Inflammatory macrophage treated with lipopolysaccharide for 4 hours (primary cell): ENCODE data around the gene RDM1.
"Not testable (repeated sequence)": the region's sequence is repeated elsewhere in the genome, so short reads cannot be mapped to it uniquely, and the experiment has no call there.

Source experiments
- DNase-seq: peaks from one replicate; pipeline ENCODE4 v3.0.0-alpha.2; 2020

Gene RDM1

DNA sequence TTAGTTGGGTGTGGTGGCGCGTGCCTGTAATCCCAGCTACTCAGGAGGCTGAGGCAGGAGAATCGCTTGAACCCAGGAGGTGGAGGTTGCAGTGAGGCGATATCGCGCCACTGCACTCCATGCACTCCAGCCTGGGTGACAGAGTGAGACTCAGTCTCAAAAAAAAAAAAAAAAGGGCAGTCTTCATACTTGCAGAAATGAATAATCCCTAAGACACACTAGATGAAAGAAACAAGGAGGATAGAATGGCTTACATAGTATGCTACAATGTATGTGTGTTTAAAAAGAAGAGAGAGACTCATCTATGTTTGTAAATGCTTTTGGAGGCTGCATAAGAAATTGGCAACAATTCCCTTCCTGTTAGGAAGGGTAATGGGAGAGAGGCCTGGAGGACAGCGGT, 32.8 kb downstream of the RDM1 start:
- not testable (repeated sequence) for DNase-seq

DNA sequence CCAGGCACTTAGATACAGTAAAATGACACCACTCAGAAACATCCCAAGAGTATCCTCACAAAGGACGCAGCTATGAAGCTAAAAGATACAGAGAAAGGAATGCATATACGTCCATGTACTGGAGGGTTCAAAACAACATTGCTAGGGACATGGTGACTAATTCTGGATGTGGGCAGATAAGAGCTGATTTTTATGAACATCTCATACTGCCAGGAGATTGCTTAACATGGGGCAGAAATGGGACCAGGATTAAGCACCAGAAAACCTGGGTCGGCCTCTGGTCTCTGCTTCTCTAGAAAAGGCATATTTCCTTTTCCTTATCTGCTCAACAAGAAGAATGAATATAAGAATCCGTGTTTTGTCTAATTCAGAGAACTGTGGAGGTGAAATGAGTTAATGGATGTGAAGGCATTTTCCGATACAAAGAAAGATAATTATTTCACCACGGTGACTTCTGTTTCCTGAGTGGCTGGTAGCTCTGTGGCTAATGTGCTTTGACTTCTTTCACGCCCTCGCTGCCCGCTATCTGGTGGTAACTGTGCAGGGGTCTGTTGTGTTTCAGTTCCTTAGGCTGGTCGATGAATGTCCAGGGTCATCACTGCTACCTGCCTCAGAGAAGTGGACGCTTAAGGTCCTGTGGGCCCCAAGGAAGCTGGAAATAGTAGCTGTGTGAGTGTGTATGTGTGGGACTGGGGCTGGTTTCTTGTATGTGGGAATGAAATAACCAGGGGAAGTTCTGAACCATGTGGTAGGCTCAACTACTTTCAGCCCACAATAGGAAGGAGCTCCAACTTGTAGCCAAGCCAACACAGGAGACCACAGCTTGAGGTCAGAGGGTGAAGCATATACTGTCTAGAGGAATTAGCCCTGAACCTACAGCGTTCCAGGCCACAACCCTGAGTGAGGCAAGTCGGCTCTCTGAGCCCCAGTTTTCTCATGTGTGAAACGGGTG, 34.7 kb downstream of the RDM1 start:
- peak; percentile 83 for DNase-seq

DNA sequence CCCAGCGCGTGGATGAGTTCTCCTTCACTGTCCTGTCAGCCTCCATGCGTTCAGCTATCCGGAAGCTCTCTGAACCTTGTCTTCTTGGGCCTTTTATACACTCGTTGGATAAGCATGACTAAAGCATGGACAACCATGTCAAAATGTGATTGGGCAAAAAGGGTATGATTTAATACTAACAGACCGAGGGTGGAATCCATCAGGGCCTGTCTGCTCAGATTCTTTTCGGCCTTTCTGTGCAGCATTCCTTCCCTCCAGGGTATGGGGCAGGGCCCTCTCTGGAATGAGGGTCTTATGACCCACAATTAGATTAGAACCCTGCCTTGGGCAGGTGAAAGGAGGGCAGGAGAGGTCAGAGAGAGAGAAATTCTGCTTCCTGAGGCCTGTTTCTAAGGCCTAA, 36.4 kb downstream of the RDM1 start:
- no peak for DNase-seq

DNA sequence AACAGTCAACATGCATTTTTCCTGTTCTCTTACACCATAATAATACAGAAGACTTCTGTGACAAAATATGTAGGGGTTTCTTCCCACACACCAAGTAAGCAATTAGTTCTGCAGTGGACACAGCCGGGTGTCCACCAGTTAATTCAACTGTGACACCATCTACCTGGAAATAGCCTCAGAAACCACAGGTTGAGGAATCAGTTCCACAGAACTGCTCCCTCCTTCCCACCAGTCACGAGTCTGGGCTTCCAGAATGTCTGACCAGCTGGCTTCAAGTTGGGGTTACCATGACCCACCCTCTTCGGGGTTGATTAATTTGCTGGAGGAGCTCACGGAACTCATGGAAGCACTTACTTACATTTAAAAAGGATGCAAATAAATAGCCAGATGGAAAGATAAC, 36.8 kb downstream of the RDM1 start:
- no peak for DNase-seq

DNA sequence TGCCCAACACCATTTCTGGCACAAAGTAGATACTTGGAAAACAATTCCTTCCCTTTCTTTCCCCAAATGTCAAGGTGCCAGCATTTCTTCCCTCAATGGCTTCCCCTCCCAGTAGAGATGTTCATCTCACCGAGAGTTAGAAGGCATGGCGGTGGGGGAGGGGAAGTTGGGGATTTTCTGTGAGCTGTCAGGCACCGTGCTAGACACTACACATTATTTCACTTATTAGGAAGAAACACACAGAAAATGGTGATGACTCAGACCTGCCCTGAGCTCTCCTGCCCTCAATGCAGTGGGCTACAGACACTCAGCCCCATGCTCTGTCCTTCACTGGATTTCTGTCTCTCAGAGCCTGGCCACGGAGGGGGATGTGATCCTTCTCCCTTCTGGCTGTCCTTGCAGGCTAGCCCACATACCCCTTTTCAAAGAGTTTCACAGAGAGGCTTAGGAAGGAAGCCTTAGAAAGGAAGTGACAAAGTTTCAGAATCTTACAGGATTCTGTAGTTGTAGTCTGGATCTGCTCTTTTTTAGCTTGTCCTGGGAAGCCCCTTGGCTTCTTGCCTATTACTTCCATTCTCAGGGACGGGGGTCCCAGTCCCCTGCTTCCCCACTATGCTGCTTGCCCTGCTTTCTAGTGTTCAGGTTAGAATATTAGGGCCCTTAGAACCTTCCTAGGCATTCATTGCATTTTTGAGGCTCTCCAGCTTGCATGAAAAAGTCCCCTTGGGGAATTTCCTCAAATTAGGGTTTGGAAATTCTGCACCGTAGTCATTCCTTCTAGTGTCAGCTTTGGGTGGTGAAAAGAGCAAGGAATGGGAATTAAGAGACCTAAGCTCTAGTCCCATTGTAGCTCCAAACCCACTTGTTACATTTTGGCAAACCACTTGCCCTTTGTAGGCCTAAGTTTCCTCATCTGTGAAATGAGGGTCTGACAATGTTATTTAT, 38.2 kb downstream of the RDM1 start:
- peak; percentile 90 for DNase-seq

DNA sequence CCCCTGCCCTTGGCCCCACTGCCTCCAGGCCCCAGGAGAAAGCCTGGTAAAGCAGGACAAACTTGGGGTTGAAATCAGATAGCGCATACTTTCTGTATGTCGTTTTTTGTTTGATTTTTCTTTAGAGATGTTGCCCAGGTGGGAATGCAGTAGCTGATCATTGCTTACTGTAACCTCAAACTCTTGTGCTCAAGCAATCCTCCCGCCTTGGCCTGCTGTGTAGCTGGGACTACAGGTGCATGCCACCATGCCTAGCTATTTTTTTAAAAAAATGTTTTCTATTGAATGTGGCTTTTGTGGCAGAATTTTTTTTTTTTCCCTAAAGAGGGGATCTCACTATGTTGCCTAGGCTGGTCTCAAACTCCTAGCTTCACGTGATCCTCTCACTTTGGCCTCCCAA, 39.3 kb downstream of the RDM1 start:
- DNase-seq = no peak

DNA sequence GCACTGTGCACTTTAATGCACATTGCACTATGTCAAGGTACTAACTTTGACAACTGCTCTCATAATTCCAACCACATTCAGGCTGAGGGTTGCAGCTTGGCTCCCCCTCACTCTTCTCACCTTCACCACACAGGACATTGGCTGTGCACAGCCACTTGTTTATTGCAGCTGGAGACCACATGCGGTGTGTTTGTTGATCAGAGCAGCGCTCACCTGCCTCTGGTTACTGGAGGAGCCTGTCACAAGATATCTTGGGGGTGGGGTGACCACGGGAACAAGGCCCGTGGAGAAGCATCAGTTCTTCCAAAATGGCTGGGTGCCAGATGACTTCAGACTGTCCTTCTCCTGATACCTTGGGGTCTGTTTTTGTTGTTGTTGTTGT, 39.8 kb downstream of the RDM1 start:
- DNase-seq = no peak

DNA sequence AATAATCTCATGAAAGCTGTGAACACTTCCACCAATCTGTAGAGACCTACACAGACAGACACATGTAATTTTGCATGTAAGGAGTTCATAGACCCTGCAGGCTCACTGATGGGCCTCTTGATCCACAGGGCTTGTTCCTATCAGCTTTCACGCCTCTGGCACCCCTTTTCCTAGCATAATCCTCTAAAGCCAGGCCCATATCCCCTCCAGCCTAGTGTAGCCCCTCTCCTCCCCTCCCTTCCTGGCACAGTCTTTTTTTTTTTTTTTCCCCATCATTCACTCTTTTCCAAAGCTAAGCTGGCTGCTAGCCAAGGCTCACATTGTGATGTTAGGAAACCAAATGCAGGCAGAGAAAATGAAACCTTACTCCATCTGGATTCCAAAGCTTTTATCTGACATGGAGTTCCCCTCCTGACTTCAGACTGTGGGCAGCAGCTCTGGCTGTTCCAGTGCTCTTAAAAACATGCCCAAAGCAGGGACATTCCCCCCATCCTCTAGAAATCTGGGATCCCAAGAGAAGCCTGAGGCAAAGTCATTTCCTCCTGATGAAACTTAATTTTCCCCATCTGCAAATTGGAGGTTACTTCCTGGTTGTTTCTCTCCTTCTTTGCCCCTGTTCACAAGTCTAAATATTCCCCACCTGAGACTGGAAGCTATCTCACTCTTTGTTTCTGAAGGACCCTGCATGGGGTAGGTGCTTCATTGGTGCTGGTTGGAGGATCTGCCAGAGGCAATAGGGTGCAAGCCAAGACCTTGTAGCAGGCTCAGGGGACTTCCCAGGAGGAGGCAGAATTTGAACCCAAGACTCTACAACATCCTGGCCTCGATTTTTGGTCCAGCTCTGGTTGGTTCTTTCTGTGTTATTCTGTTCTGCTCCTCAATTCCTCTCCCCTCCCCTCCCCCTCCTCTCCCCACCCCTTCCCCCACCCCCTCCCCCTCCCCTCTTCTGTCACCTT, 40.5 kb downstream of the RDM1 start:
- DNase-seq = peak; percentile 81

DNA sequence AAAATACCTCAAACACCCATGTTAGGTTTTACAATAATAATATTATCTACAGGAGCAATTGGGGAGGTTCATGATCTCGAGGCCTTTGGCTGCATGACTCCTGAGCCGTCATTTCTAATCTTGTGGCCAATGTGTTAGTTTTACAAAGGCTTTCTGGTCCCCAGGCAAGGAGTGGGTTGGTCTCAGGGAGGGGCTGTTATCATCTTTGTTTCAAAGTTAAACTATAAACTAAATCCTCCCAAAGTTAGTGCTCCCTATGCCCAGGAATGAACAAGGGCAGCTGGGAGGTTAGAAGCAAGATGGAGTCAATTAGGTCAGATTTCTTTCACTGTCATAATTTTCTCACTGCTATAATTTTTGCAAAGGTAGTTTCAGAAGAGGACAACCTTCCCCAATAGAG, 41.3 kb downstream of the RDM1 start:
- no peak for DNase-seq

DNA sequence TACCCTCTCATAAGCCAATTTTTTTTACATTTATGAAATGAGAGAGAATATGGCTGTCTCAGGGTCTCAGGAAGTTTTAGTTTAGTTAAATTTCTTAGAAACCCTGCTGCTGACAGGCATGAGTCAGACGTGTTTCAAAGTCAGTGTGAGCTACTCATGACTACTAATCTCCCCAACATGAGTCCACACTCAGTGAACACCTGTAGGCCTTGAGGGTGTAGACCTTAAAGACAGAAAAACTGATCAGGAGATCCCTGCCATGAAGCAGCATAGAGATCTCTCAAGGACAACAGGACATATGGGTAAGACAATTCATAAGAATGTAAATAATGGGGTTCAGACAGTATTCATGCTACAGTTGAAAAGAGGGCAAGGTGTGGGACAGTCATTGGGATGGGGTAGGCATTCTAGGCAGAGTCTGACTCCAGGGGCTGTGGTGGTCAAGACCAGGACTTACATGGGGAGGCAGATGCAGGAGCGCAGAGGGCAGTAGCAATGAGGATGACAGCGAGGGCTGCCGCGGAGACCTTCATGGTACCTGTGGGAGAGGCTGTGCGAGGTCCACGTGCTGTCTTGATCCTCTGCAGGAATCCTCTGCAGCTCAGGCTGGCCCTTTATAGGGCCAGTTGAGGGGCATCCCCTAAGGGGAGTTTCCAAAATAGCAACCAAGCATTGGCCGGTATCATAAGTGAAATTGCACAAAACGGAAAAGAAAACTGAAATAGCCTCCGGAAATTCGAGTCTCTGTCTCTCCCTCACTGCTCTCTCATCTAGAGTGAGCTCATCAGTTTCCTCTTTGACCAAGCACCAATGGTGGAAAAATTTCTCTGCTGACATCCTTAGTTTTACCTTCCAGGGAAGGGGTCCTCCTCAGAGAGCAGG, 50.6 kb downstream of the RDM1 start, which contains the start of gene CCL5:
TSS of gene CCL5 (minus strand) at position 588 of the 882 bp plus-strand sequence.
- peak; percentile 97 for DNase-seq

DNA sequence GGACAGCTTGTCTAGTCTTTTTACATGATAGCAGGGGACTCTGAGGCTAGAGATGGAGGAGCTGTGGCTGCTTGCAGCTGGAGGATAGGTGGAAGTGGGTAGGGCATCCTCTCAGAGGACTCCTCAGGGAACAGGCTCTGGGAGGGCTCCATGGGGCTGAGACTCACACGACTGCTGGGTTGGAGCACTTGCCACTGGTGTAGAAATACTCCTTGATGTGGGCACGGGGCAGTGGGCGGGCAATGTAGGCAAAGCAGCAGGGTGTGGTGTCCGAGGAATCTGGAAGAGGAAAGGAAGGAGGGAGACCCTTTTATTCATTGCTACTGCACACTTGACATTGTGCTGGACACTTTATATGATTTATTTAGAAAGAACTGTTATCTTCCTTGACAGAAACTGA, 52.2 kb downstream of the RDM1 start:
- peak; percentile 25 for DNase-seq

DNA sequence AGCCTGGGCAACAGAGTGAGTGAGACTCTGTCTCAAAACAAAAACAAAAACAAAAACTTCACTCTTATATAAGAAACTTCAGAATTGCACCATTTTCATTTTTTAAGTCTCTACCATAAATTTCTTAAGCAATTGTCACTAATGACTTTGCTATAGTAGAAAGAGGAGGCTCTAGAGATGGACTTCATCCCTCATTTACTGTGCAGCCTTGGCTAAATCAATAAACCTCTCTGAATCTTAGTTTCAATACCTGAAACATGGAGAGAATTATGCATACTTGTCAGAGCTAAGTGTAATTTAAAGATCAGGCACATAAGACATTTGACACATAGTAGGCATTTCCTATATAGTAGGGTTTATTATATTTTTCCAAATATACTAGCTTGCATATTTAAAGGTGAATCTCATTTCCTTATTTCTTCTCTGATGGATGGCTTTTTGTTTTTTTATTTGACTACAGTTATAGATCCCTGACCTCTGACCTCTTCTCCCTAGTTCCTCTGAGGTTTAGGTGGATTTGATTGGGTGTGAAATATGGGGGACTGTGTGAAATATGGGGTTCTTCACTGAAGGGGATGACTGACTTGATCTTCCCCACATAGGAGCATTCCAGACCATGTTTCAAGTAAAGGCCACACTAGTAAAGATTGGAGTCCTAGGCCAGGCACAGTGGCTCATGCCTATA, 53.1 kb downstream of the RDM1 start:
- DNase-seq = peak; percentile 34

DNA sequence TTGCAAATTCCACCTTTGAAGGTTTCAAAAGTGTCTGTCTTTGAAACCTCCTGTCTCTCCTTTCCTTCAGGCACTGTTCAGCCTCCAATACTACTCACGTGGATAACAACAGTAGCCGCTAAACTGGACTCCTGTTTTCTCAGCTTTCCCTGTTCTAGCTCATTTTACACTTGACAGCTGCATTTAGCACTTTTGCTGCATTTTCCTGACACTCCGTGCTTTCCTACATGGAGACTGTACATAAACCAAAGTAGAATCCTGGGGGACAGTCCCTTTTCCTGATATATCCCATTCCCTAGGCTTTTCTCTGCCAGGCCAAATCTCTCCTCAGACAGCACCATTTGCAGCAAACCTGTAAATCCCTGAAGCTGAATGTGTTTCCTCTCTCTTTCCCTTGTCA, 54.0 kb downstream of the RDM1 start:
- DNase-seq = no peak

DNA sequence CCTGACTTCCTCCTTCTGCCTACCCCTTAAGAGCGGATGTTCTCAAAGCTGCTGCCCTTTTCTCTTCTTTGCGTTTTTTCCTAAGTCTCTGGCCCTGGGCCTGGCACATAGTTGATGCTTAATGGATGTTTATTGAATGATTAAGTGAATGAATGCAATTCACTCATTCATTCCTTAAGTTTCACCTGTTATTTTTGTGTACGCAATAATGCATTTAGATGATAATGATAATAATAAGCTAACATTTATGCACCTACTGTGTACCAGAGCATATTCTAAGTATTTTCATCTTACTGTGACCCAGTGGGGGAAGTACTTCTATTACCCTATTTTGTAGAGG, 54.8 kb downstream of the RDM1 start:
- DNase-seq = no peak

DNA sequence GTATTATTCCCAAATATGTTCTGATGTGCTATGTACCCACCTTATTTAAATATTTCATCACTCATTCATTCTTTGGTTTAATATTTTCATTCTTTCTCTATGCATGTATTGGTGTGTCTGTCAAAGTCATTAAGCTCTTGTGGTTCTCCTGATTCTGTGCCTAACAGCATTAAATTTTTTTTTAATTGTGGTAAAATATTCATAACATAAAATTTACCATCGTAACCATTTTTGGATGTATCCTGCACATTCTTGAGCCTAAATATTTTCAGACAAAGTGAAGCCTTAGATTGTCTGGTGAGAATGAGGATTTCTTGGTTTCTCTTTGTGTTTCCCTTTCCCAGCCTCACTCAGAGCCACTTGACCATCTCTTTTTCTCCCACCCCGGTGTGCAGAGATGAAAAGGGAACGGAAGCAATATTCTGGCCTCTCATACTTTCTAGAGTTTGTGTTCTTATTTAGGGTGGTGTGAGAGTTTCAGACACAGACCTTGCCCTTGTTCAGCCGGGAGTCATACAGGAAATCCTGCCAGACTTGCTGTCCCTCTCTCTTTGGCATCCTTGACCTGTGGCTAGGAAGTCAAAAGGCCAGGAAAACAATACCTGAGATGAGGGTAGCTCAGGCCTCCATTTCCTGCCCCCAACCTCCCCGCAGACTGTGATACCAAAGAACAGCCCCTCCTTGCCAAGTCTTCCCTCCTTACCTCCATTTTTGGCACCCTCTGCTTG, 55.3 kb downstream of the RDM1 start:
- no peak for DNase-seq

DNA sequence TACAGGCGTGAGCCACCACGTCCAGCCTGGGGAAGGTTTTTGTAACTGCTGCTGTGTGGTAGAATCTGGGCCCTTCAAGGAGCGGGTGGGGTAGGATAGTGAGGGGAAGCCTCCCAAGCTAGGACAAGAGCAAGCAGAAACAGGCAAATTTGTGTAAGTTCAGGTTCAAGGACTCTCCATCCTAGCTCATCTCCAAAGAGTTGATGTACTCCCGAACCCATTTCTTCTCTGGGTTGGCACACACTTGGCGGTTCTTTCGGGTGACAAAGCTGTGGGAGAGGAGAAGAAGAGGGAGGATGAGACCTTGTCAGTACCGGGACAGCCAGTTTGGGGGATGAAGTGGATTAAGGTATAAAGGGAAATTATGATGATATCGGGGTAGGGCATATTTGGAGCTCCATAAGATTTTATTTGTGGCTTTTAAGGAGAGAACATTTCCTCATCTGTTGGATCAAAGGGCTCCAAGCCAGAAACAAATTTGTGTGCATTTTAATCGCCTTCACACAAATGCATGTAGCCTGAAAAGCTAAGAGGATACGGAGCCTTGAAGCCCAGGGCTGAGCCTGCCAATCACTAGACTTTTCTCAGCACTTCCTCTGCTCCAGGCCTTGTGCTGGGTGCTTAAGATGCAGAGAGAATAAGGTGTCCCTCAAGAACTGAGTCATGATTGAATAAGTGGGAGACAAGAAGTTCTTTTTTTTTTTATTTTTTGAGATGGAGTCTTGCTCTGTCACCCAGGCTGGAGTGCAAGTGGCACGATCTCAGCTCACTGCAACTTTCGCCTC, 58.2 kb downstream of the RDM1 start:
- DNase-seq = no peak

DNA sequence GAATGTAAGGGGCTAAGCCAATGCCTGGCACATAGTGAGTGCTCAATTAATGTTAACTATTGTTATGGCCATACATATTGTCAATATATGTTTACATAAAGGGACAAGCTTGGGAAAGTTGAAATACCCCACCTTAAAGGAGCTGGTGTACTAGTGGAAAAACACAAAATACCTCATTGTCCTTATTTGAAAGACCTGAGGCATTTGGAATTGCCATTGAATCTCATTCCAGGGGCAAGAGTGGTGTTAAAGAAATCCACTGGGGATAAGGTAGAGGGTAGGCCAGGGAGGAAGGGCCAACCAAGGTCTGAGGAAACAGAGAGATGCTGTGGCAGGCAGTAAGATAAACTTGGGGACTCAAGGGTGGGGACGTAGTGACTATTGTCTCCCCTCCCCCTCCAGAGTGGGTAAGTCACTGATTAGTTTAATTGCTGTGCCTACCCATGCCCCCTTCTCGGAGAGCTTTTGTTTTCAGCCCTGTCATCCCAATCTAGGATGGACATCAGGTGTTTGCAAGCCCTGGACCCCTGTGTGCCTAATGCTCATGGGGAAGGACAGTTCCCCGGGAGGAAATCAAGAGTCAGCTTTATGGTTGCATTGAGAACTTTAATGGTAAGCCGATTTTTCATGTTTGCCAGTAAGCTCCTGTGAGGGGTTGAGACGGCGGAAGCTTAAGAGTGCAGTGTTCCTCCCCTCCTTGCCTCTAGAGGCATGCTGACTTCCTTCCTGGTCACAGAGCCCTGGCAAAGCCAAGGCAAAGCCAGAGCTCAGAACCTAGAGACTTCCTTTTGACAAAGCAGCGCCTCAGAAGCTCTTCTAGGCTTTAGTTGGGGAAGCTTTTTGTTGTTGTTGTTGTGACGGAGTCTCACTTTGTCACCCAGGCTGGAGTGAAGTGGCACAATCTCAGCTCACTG, 59.4 kb downstream of the RDM1 start:
- DNase-seq = peak; percentile 44

DNA sequence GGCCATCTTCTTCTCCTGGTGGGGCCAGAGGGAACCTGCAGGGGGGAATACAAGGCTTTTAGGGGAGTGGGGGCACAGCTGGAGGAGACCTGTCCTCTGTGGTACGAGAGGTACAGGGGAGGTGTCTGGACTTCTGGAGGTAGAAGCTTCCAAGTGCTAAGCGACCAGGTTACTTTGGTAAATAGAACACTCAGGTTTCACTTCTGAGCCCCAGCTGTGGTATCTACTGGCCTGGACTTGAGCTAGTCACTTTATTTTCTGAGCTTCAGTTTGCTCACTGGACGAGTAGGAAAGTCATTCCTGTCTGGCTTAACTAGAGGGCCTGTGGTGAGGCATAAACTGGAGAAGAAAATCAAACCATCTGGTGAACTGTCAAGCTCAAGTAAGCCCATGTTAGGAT, 61.8 kb downstream of the RDM1 start, which contains the start of gene HEATR9:
TSS of gene HEATR9 (minus strand) at position 155 of the 400 bp plus-strand sequence. CDS start at position 6, 149 bp downstream.
- no peak for DNase-seq
